Upper lobe of left lung (tissue), 6 donors: ENCODE data around the gene SLC8B1. TPM values are rescaled to one million over a fixed set of nuclear protein-coding genes. Genes with fewer than 3 reads are reported as not detected.
"Not testable (repeated sequence)": the region's sequence is repeated elsewhere in the genome, so short reads cannot be mapped to it uniquely, and the experiment has no call there.

Experiments
- ATAC-seq, 2 donors: fragments of 200-7000 bp; cut with Tn5 transposase; one replicate each; pipeline ENCODE4 v1.9.1; 2022; ENCODE audit warnings: mild to moderate bottlenecking in 2 of 2, moderate library complexity in 2 of 2; ENCODE audit not compliant: low FRiP score in 2 of 2
- DNase-seq, 2 donors: peaks; one replicate each; pipeline ENCODE4 v3.0.0-alpha.2; 2019 to 2020
- H3K27ac ChIP-seq, 4 donors: fragments of 200-600 bp; sonication (generic); one replicate each; pipeline ENCODE4 v1.5.1; 2016 to 2019
- H3K27me3 ChIP-seq, 4 donors: fragments of 200-600 bp; sonication (generic); one replicate each; pipeline ENCODE4 v1.5.1; 2017 to 2019
- H3K36me3 ChIP-seq, 4 donors: fragments of 200-600 bp; sonication (generic); one replicate each; pipeline ENCODE4 v1.5.1; 2016 to 2019
- H3K4me1 ChIP-seq, 4 donors: fragments of 200-600 bp; sonication (generic); one replicate each; pipeline ENCODE4 v1.5.1; 2018 to 2019
- H3K4me3 ChIP-seq, 4 donors: fragments of 200-600 bp; sonication (generic); one replicate each; pipeline ENCODE4 v1.5.1; 2017 to 2019; ENCODE audit warnings: mild to moderate bottlenecking in 2 of 4, moderate library complexity in 1 of 4
- H3K9me3 ChIP-seq, 4 donors: fragments of 200-600 bp; sonication (generic); one replicate each; pipeline ENCODE4 v1.5.1; 2018 to 2019
- EP300 ChIP-seq, 4 donors: sonication (generic); formaldehyde crosslinking; IDR thresholded peaks; one replicate each; pipeline ENCODE4 v1.5.1; 2017; ENCODE audit warnings: antibody characterized with exemption in 4 of 4, control low read depth in 2 of 4
- POLR2A ChIP-seq, 4 donors: fragments of 450-650 bp; IDR thresholded peaks; one replicate each; pipeline ENCODE4 v1.5.1; 2016 to 2017; ENCODE audit warnings: antibody characterized with exemption in 4 of 4, mild to moderate bottlenecking in 2 of 4
- POLR2AphosphoS5 ChIP-seq, 2 donors: sonication (generic); formaldehyde crosslinking; IDR thresholded peaks; one replicate each; pipeline ENCODE4 v1.5.1; 2017; ENCODE audit warnings: antibody characterized with exemption in 2 of 2
- WGBS, 2 donors: methylation state at CpG; one replicate each; pipeline ENCODE4 v1.1.5; 2017 to 2018; 5-methylcytosine and 5-hydroxymethylcytosine counted together
- total RNA-seq, 6 donors: library from RNA; depleted of rRNA in 4 of 6; stranded (reverse); fragments of >200 nt in 4 of 6; gene quantifications; one replicate each; pipeline versions ENCODE4 v1.1.0 to v1.2.1, GENCODE V29; 2016 to 2021
- TF ChIP-seq, protein P1 (sequence below), 6 experiments: fragments of 450-650 bp in 4 of 6; fragments of 200-600 bp in 2 of 6; sonication (generic) in 2 of 6; IDR thresholded peaks; one replicate each; pipeline ENCODE4 v1.5.1; 2016 to 2019; ENCODE audit warnings: antibody characterized with exemption in 6 of 6
- donor health status: DM: no; HTN: no; CAD: no; lungs with moderate emphysema.
- donor health status: DM: no; HTN: yes; CAD: no; lungs with severe emphysema.

SLC8B1 gene
- total RNA-seq, 6 donors from 2014 or later: 35.9 to 189 (median 44.5) TPM

DNA sequence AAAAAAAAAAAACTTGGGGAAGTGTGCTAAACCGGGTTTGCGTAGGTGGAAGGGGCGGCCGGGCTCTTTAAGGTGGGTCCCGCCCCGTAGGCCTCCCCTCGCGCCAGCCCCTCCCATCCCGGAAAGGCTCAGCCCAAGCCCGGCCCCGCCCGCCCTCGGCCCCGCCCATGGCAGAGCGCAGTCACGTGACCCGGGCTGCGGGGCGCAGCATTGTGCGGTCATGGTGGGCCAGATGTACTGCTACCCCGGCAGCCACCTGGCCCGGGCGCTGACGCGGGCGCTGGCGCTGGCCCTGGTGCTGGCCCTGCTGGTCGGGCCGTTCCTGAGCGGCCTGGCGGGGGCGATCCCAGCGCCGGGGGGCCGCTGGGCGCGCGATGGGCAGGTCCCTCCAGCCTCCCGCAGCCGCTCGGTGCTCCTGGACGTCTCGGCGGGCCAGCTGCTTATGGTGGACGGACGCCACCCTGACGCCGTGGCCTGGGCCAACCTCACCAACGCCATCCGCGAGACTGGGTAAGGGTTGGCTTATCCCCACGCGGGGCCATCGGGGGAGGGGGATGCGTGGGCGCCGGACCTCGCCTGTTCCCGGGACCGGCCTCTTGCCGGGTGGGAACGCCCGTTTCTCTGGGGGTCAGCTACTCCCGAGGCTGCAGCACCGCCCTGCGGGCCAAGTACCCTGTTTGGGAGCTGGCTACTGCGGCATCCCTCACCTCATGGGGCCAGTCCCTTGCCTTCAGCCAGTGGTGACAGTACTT lies 23.6 kb upstream of the SLC8B1 start, which contains the start of gene PLBD2:
PLBD2 (plus strand) TSS at position 207 of the 752 bp plus-strand sequence; CDS start at position 221, 14 bp downstream.
- no peaks in the 10 kb centered on the region for H3K9me3 ChIP-seq
- peaks cover 10 to 25% (median 15%) of the 10 kb centered on the region in 4 donors for H3K4me1 ChIP-seq
- H3K27ac ChIP-seq: peak within 1 kb of the TSS; percentile 74 to 91 (median 86)
- ATAC-seq (peak; percentile 96 to 98), DNase-seq (peak; percentile 97 to 98)
- H3K27me3 ChIP-seq: no peaks in the 10 kb centered on the region
- peak within 1 kb of the TSS; percentile 67 to 88 (median 72) for H3K4me3 ChIP-seq
- WGBS, 2 donors: 0 to 3% methylated on average over 6 to 40 of the region's 67 CpGs
- TF ChIP-seq EP300 (IDR thresholded peaks at IDR 0.05) (peak in 1 of 4 donors; percentile 4), POLR2A (IDR thresholded peaks at IDR 0.05) (peak in 1 of 4 donors; percentile 78), POLR2AphosphoS5 (IDR thresholded peaks at IDR 0.05) (peak; percentile 14 to 75)
- TF ChIP-seq, protein P1, sequence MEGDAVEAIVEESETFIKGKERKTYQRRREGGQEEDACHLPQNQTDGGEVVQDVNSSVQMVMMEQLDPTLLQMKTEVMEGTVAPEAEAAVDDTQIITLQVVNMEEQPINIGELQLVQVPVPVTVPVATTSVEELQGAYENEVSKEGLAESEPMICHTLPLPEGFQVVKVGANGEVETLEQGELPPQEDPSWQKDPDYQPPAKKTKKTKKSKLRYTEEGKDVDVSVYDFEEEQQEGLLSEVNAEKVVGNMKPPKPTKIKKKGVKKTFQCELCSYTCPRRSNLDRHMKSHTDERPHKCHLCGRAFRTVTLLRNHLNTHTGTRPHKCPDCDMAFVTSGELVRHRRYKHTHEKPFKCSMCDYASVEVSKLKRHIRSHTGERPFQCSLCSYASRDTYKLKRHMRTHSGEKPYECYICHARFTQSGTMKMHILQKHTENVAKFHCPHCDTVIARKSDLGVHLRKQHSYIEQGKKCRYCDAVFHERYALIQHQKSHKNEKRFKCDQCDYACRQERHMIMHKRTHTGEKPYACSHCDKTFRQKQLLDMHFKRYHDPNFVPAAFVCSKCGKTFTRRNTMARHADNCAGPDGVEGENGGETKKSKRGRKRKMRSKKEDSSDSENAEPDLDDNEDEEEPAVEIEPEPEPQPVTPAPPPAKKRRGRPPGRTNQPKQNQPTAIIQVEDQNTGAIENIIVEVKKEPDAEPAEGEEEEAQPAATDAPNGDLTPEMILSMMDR (IDR thresholded peaks at IDR 0.05): peak in 3 of 6 experiments; percentile 4 to 45 (median 40)
- no peaks in the 10 kb centered on the region for H3K36me3 ChIP-seq

DNA sequence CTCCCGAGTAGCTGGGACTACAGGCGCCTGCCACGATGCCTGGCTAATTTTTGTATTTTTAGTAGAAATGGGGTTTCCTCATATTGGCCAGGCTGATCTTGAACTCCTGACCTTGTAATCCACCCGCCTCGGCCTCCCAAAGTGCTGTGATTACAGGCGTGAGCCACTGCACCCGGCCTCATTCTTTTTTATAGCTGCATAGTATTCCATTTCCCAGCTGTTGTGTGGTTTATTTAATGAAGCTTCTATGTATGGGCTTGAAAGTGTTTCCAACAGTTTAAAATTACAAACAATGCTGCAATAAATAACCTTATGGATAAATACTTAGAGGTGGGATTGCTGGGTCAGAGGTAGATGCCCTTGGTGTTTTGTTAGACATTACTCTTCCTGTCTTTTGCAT lies 19.3 kb upstream of the SLC8B1 start:
- 89 to 91% methylated on average over 7 of the region's 7 CpGs for WGBS, 2 donors
- H3K4me1 ChIP-seq: peaks cover 1 to 11% (median 6%) of the 10 kb centered on the region in 4 donors
- not testable (repeated sequence) for H3K36me3 ChIP-seq, H3K4me3 ChIP-seq, H3K9me3 ChIP-seq, ATAC-seq, DNase-seq, H3K27me3 ChIP-seq, H3K27ac ChIP-seq

DNA sequence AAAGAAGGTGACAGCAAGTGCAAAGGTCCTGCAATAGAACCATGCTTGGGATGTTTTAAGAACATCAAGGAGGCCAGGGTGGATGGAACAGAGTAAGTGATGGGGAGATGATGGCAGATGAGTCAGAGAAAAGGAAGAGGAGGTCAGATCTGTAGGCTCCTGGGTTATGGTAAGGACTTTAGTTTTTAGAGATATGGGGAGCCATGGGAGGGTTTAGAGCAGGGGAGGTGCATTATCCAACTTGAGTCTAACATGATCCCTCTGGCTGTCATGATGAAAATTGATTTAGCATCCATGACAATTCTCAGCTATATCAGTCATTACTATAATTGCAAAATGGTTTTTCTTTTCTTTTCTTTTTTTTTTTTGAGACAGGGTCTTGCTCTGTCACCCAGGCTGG lies 16.2 kb upstream of the SLC8B1 start:
- ATAC-seq (no peak), DNase-seq (no peak)
- Histone ChIP-seq H3K36me3 (no peaks in the 10 kb centered on the region), H3K4me1 (no peaks in the 10 kb centered on the region), H3K27me3 (no peaks in the 10 kb centered on the region), H3K27ac (no peak overlapping the region), H3K4me3 (no peak overlapping the region), H3K9me3 (no peaks in the 10 kb centered on the region)
- TF ChIP-seq, protein P1 (IDR thresholded peaks at IDR 0.05): no peak
- TF ChIP-seq EP300 (IDR thresholded peaks at IDR 0.05) (no peak), POLR2AphosphoS5 (IDR thresholded peaks at IDR 0.05) (no peak), POLR2A (IDR thresholded peaks at IDR 0.05) (no peak)

DNA sequence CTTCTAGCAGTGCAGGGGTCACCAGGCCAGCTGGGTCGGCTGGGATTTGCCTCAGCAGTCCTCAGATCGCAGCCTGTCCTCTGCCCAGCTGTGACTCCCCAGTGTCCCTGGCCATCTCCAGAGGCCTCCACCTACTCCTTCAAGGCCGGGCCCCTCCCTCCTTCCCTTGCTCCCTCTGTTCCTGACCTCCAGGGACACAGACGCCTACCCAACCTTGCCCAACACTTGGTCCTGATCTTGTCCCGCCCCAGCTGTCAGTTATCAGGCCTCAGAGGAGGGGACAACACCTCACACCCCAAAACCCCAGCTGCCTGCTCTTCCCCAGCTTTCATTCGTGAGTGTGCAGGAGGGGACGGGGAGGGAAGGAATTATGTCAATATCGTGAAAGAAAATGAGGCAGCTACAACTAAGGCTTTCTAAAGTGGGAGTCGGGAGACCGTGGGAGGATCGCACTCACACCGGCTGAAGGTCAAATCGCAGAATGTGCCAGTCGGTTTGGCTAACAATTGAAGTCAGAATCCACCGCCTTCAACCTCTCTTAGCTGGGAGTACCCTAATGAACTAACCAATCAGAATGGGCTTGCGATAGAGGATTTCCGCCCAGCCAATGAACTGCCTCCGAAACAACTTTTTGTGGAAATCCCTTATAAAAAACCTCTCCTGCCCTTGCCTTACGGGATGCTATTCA lies 14.1 kb upstream of the SLC8B1 start:
- no peak for DNase-seq
- no peaks in the 10 kb centered on the region for H3K27me3 ChIP-seq
- no peak for ATAC-seq
- 65 to 71% methylated on average over 17 to 19 of the region's 19 CpGs for WGBS, 2 donors
- no peak overlapping the region for H3K27ac ChIP-seq
- TF ChIP-seq, protein P1 (IDR thresholded peaks at IDR 0.05): no peak
- no peak for TF ChIP-seq EP300 (IDR thresholded peaks at IDR 0.05)
- TF ChIP-seq POLR2AphosphoS5 (IDR thresholded peaks at IDR 0.05): no peak
- no peak for TF ChIP-seq POLR2A (IDR thresholded peaks at IDR 0.05)
- H3K4me1 ChIP-seq: no peaks in the 10 kb centered on the region
- no peak overlapping the region for H3K4me3 ChIP-seq
- no peaks in the 10 kb centered on the region for H3K36me3 ChIP-seq
- no peaks in the 10 kb centered on the region for H3K9me3 ChIP-seq

DNA sequence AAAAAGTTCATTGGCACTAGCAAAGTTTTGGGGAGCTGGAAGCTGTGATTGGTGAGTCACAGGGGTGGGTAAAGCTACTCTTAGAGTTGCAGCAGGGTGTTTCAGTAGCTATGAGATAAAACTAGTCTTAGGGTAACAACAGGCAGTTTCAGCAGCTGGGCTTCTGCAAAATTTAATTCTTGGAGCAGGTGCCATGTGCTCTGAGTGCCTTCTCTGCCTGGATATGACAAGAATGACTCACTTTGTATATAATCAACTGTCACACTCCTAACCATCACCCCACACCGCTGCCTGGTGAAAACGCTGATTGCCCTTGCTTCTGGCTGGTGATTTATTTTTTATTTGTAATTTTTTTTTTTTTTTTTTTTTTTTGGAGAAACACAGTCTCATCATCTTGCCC lies 13.0 kb upstream of the SLC8B1 start:
- TF ChIP-seq POLR2A (IDR thresholded peaks at IDR 0.05): no peak
- no peak for TF ChIP-seq POLR2AphosphoS5 (IDR thresholded peaks at IDR 0.05)
- Histone ChIP-seq H3K27me3 (no peaks in the 10 kb centered on the region), H3K9me3 (no peaks in the 10 kb centered on the region), H3K36me3 (no peaks in the 10 kb centered on the region), H3K4me3 (no peak overlapping the region), H3K4me1 (no peaks in the 10 kb centered on the region), H3K27ac (no peak overlapping the region)
- DNase-seq: no peak
- no peak for ATAC-seq
- WGBS, 2 donors: 60 to 76% methylated on average over 2 of the region's 2 CpGs
